WTC11 (cell line): ENCODE results near the gene SUPT3H.

Experiments used
- ATF1 ChIP-seq: sonication (generic); formaldehyde crosslinking; IDR thresholded peaks from 2 replicates; pipeline ENCODE4 v1.8.1; 2023; ENCODE audit warnings: mild to moderate bottlenecking, moderate library complexity, missing genetic modification reagents
- NFE2L1 ChIP-seq: sonication (generic); formaldehyde crosslinking; IDR thresholded peaks from 2 replicates; pipeline ENCODE4 v1.8.1; 2023; ENCODE audit warnings: missing genetic modification reagents
- ZNF138 ChIP-seq: sonication (generic); formaldehyde crosslinking; conservative IDR thresholded peaks from 2 replicates; pipeline ENCODE4 v1.8.1; 2022; ENCODE audit warnings: mild to moderate bottlenecking, moderate library complexity, missing genetic modification reagents

- TF ChIP-seq ZNF138 (CRISPR knock-in tag): no peak
- no peak for TF ChIP-seq ATF1 (CRISPR knock-in tag)
- TF ChIP-seq NFE2L1 (CRISPR knock-in tag): no peak
These were observed 112.5 kb downstream of the SUPT3H start for GRCh38 chr6:45265246-45265645.
